ENCODE measurements around the gene VSX2.

Gene VSX2

GRCh38 chr14:74223016-74223415 is 16.2 kb upstream of the VSX2 start:
- DNase-seq = no peak

GRCh38 chr14:74231784-74232183 is 7.5 kb upstream of the VSX2 start:
- no peak for DNase-seq

- no peak for DNase-seq
Measured at GRCh38 chr14:74235017-74235416, 4.2 kb upstream of the VSX2 start.

GRCh38 chr14:74237441-74237840 is 1.8 kb upstream of the VSX2 start:
- DNase-seq = no peak

- no peak for DNase-seq
Measured at GRCh38 chr14:74239848-74240793, 872 bp downstream of the VSX2 start.

GRCh38 chr14:74240794-74241651 is 1.8 kb downstream of the VSX2 start:
- DNase-seq = no peak

GRCh38 chr14:74241652-74242017 is 2.4 kb downstream of the VSX2 start:
- no peak for DNase-seq

GRCh38 chr14:74242021-74242779 is 3.0 kb downstream of the VSX2 start:
- DNase-seq = no peak

- no peak for DNase-seq
Measured at GRCh38 chr14:74242780-74243042, 3.5 kb downstream of the VSX2 start.

- no peak for DNase-seq
Measured at GRCh38 chr14:74243051-74243450, 3.8 kb downstream of the VSX2 start.

GRCh38 chr14:74244115-74244514 is 4.9 kb downstream of the VSX2 start:
- no peak for DNase-seq

GRCh38 chr14:74245292-74245691 is 6.0 kb downstream of the VSX2 start:
- DNase-seq = peak; percentile 24

GRCh38 chr14:74246542-74246941 is 7.3 kb downstream of the VSX2 start:
- DNase-seq = no peak

- DNase-seq = no peak
Measured at GRCh38 chr14:74248017-74248416, 8.8 kb downstream of the VSX2 start.

- no peak for DNase-seq
Measured at GRCh38 chr14:74249433-74250375, 10.5 kb downstream of the VSX2 start.

- no peak for DNase-seq
Measured at GRCh38 chr14:74255281-74255680, 16.0 kb downstream of the VSX2 start.

GRCh38 chr14:74257078-74257940 is 18.1 kb downstream of the VSX2 start:
- DNase-seq = peak; percentile 40

GRCh38 chr14:74257941-74258763 is 18.9 kb downstream of the VSX2 start:
- no peak for DNase-seq

- DNase-seq = no peak
Measured at GRCh38 chr14:74258764-74259035, 19.5 kb downstream of the VSX2 start.

GRCh38 chr14:74259513-74259912 is 20.3 kb downstream of the VSX2 start:
- DNase-seq = no peak
